GM10248 (cell line): ENCODE measurements around the gene FOSL1.

ENCODE experiments used
- CTCF ChIA-PET: fragments of 300-600 bp; sonication (Branson Sonifier 250); formaldehyde crosslinking; extraction: SDS; loops from one replicate; lab custom pipeline; 2021; ENCODE audit warnings: antibody characterized with exemption; lab: Yijun Ruan, JAX
- POLR2A ChIA-PET: fragments of 350-650 bp; sonication (Branson Sonifier 250); formaldehyde crosslinking; extraction: SDS; loops from one replicate; lab custom pipeline; 2020; ENCODE audit warnings: antibody characterized with exemption; lab: Yijun Ruan, JAX
- DNase-seq: peaks from one replicate; pipeline ENCODE4 v3.0.0; 2012; ENCODE audit errors: extremely low spot score
- CTCF ChIP-seq: IDR thresholded peaks from 2 replicates; pipeline ENCODE4 v1.5.1; 2012; ENCODE audit warnings: mild to moderate bottlenecking, low read depth; ENCODE audit errors: extremely low read depth, missing control alignments, control extremely low read depth

Gene FOSL1

DNA sequence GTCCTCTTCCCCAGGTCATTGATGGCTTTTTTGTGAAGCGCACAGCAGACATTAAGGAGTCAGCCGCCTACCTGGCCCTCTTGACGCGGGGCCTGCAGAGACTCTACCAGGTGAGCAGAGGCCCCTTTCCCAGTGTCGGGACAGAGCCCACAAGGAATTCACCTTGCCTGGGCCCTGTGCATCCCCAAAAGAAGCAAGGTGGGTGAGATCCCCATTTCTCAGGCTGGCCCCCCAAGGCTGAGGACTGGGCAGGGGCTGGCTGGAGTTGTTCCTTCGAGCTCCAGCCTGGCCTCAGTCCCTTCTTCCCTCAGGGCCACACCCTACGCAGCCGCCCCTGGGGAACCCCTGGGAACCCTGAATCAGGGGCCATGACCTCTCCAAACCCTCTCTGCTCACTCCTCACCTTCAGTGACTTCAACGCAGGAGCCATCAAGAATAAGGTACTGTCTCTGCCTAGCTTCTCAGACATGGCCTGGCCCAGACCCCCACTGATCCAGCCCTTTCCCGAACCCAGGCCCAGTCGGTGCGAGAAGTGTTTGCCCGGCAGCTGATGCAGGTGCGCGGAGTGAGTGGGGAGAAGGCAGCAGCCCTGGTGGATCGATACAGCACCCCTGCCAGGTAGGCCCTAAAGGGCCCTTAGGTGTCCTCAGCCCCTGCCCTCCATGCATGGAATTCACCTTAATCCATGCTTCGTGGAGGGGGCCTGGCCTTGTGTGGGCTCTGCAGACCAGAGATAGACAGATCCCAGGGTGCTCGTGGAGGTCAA is 35.3 kb downstream of the FOSL1 start:
- ChIA-PET POLR2A (interaction anchor here (0.5 kb wide), 1 partner anchor 129 kb away, joined by 3 read pairs; no protein-coding TSS in a partner anchor), CTCF (interaction anchor here (17.2 kb wide), 1 partner anchor 21 kb away, joined by 535 read pairs; the partner anchor contains the start of genes CCDC85B, CTSW and FIBP)

DNA sequence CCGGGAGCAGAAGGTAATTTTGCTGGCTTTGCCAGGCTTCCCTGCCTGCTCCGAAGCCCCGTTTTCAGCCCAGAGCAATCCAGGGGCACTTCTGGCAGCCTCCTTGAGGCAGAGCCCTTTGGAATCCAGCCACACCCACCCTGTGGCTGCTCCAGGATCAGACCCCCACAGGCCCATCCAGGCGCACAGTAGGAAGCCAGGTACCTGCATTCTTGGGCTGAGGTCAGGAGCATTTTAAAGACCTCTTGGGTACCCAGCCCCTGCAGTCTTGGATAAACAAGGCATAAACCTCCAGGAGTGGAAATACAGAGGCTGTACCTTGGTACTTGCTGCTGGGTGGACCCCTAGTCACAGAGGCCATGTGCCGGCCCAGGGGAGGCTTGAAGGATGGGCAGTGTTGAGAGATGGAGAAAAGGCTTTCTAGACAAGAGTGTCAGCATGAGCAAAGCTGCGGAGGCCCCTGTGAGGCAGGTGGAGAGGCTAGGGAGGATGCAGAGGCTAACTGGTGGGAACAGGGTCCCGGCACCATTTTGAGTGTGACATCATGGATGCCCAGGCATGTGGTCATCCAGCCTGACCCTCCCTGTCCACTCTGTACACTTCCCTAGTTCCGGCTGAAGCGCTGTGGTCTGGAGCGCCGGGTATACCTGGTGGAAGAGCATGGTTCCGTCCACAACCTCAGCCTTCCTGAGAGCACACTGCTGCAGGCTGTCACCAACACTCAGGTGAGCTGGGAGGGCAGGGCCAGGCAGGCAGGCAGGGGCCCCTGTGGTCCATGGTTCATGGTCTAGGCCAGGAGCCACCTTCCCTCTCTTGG is 36.1 kb downstream of the FOSL1 start:
- POLR2A ChIA-PET = interaction anchor here (0.9 kb wide), 1 partner anchor 24 kb away, joined by 6 read pairs; the partner anchor contains the start of gene FIBP
- CTCF ChIA-PET = interaction anchor here (6.1 to 17.2 kb wide), 2 partner anchors 7 to 21 kb away, joined by 133 to 535 read pairs; partner anchors contain the start of genes CCDC85B, CTSW, EFEMP2 and FIBP
- no peak for TF ChIP-seq CTCF
- no peak for DNase-seq

More for the DNA sequence above, 35.3 kb downstream of the FOSL1 start:
- DNase-seq = no peak
- no peak for TF ChIP-seq CTCF

GRCh38 chr11:65862941-65863888 is 37.0 kb downstream of the FOSL1 start:
- POLR2A ChIA-PET = interaction anchor here (0.9 kb wide), 1 partner anchor 25 kb away, joined by 6 read pairs; the partner anchor contains the start of gene FIBP
- no peak for DNase-seq
- CTCF ChIA-PET = interaction anchor here (6.1 to 17.2 kb wide), 2 partner anchors 8 to 22 kb away, joined by 133 to 535 read pairs; partner anchors contain the start of genes CCDC85B, CTSW, EFEMP2 and FIBP

DNA sequence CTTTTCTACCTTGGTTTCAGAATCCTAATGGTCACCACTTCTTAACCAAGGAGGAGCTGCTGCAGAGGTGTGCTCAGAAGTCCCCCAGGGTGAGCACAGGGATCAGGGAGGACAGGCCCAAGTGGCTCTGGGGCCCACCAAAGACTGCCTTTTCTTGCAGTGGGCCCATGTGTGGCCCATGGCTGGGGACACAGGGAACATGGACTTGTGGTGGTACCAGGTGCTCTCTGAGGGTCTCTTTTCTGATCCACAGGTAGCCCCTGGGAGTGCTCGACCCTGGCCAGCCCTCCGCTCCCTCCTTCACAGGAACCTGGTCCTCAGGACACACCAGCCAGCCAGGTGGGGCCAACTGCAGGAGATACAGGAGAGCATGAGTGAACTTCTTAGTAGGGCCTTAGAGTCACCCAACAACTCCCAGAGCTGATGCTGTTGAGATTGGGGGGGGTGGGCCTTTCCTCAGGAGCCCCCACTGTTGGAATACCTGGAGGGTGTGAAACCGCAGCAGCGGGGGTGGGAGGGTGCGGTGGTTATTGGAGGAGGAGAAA is 37.9 kb downstream of the FOSL1 start:
- ChIA-PET POLR2A (no interaction called here), CTCF (interaction anchor here (6.1 to 17.2 kb wide), 2 partner anchors 9 to 23 kb away, joined by 133 to 535 read pairs; partner anchors contain the start of genes CCDC85B, CTSW, EFEMP2 and FIBP)
- DNase-seq = no peak

More at GRCh38 chr11:65862941-65863888, 37.0 kb downstream of the FOSL1 start:
- TF ChIP-seq CTCF = no peak

More for the DNA sequence above, 37.9 kb downstream of the FOSL1 start:
- no peak for TF ChIP-seq CTCF
